Smooth muscle cell of bladder (primary cell): ENCODE results near the gene CTNNA1. TPM values are rescaled to one million over a fixed set of nuclear protein-coding genes. Genes with fewer than 3 reads are reported as not detected.

Experiments used
- total RNA-seq: library from RNA; depleted of rRNA; stranded (reverse); fragments of >200 nt; gene quantifications from 2 replicates; pipeline ENCODE4 v1.2.3, GENCODE V29; 2014

The CTNNA1 gene
- 398 and 429 TPM in 2 replicates for total RNA-seq

GRCh38 chr5:138752951-138753793, at the start of gene CTNNA1:
CTNNA1 (plus strand) TSS chr5:138753425; CDS start chr5:138781925, 28,500 bp downstream.

GRCh38 chr5:138874771-138875551, 121.7 kb downstream of the CTNNA1 start, which contains the start of gene LRRTM2:
LRRTM2 (minus strand) TSS chr5:138875335; CDS start chr5:138874911, 424 bp downstream.

Other genes starting within 250 kb of the CTNNA1 start
- gene ETF1, start 210.2 kb upstream of the CTNNA1 start, total RNA-seq = 100 and 121 TPM in 2 replicates
- 302 and 320 TPM in 2 replicates for gene HSPA9, start 178.0 kb upstream of the CTNNA1 start, total RNA-seq
- gene LRRTM2, start 121.9 kb downstream of the CTNNA1 start, total RNA-seq = 0.18 and 0.57 TPM in 2 replicates